ENCODE measurements around the gene CT55.
"Not testable (repeated sequence)": the region's sequence is repeated elsewhere in the genome, so short reads cannot be mapped to it uniquely, and the experiment has no call there.

Gene CT55

GRCh38 chrX:135170877-135171519 lies at the start of gene CT55:
CT55 (minus strand) TSS chrX:135171398; CDS start chrX:135171171, 227 bp downstream.
- DNase-seq (ENCODE audit: low read depth, low spot score) = no peak

- DNase-seq (ENCODE audit: low read depth, low spot score) = no peak
Observed at GRCh38 chrX:135213200-135213844, 42.1 kb upstream of the CT55 start.

GRCh38 chrX:135206427-135206826 lies 35.2 kb upstream of the CT55 start:
- DNase-seq (ENCODE audit: low read depth, low spot score) = not testable (repeated sequence)

- DNase-seq (ENCODE audit: low read depth, low spot score) = no peak
Observed at GRCh38 chrX:135200297-135200696, 29.1 kb upstream of the CT55 start.

- DNase-seq (ENCODE audit: low read depth, low spot score) = no peak
Observed at GRCh38 chrX:135194684-135195083, 23.5 kb upstream of the CT55 start.

- DNase-seq (ENCODE audit: low read depth, low spot score) = no peak
Observed at GRCh38 chrX:135193740-135194139, 22.5 kb upstream of the CT55 start.

- DNase-seq (ENCODE audit: low read depth, low spot score) = no peak
Observed at GRCh38 chrX:135191838-135192237, 20.6 kb upstream of the CT55 start.

- DNase-seq (ENCODE audit: low read depth, low spot score) = peak; percentile 1
Observed at GRCh38 chrX:135185795-135186443, 14.7 kb upstream of the CT55 start.

- DNase-seq (ENCODE audit: low read depth, low spot score) = no peak
Observed at GRCh38 chrX:135178636-135179035, 7.4 kb upstream of the CT55 start.

GRCh38 chrX:135170468-135170867 lies 730 bp downstream of the CT55 start:
- no peak for DNase-seq (ENCODE audit: low read depth, low spot score)

GRCh38 chrX:135169534-135169933 lies 1.7 kb downstream of the CT55 start:
- not testable (repeated sequence) for DNase-seq (ENCODE audit: low read depth, low spot score)

GRCh38 chrX:135168486-135168885 lies 2.7 kb downstream of the CT55 start:
- DNase-seq (ENCODE audit: low read depth, low spot score) = no peak

- not testable (repeated sequence) for DNase-seq (ENCODE audit: low read depth, low spot score)
Observed at GRCh38 chrX:135154688-135155087, 16.5 kb downstream of the CT55 start.

GRCh38 chrX:135126145-135126544 lies 45.1 kb downstream of the CT55 start:
- DNase-seq (ENCODE audit: low read depth, low spot score) = not testable (repeated sequence)

- not testable (repeated sequence) for DNase-seq (ENCODE audit: low read depth, low spot score)
Observed at GRCh38 chrX:135120056-135120576, 51.1 kb downstream of the CT55 start, which contains the start of gene ETDB. ETDB (minus strand) TSS chrX:135120526; CDS start chrX:135119261, 1,265 bp downstream.

GRCh38 chrX:135116064-135116463 lies 55.1 kb downstream of the CT55 start:
- DNase-seq (ENCODE audit: low read depth, low spot score) = not testable (repeated sequence)

GRCh38 chrX:135114392-135114791 lies 56.8 kb downstream of the CT55 start:
- no peak for DNase-seq (ENCODE audit: low read depth, low spot score)

GRCh38 chrX:135112743-135113142 lies 58.5 kb downstream of the CT55 start:
- no peak for DNase-seq (ENCODE audit: low read depth, low spot score)

- DNase-seq (ENCODE audit: low read depth, low spot score) = no peak
Observed at GRCh38 chrX:135112096-135112729, 59.0 kb downstream of the CT55 start.

GRCh38 chrX:135109554-135109953 lies 61.6 kb downstream of the CT55 start:
- no peak for DNase-seq (ENCODE audit: low read depth, low spot score)
